Aorta (tissue), 5 donors: Measurements from ENCODE around the gene GALNT18. TPM values are rescaled to one million over a fixed set of nuclear protein-coding genes. Genes with fewer than 3 reads are reported as not detected.

ENCODE experiments used
- ATAC-seq: fragments of 200-7000 bp; cut with Tn5 transposase; one replicate; pipeline ENCODE4 v1.9.1; 2022; ENCODE audit warnings: moderate library complexity; ENCODE audit not compliant: low FRiP score
- DNase-seq, 2 donors: peaks; one replicate each; pipeline ENCODE4 v3.0.0-alpha.2; 2020
- H3K27ac ChIP-seq, 2 donors: one replicate each; pipeline ENCODE4 v1.5.1; 2013; ENCODE audit warnings: low read length in 2 of 2, mild to moderate bottlenecking in 2 of 2, moderate library complexity in 2 of 2, control low read depth in 1 of 2, inconsistent platforms in 1 of 2, low read depth in 1 of 2
- H3K27me3 ChIP-seq, 2 donors: one replicate each; pipeline ENCODE4 v1.6.1; 2013; ENCODE audit warnings: control low read depth in 1 of 2, low read length in 1 of 2, mild to moderate bottlenecking in 1 of 2, moderate library complexity in 1 of 2; ENCODE audit not compliant: insufficient read depth in 2 of 2, control insufficient read depth in 1 of 2
- H3K36me3 ChIP-seq, 2 donors: one replicate each; pipeline ENCODE4 v1.6.1; 2013; ENCODE audit warnings: control low read depth in 1 of 2, low read length in 1 of 2, mild to moderate bottlenecking in 1 of 2; ENCODE audit not compliant: insufficient read depth in 2 of 2, control insufficient read depth in 1 of 2
- H3K4me1 ChIP-seq, 2 donors: one replicate each; pipeline ENCODE4 v1.6.1; 2013; ENCODE audit warnings: low read length in 2 of 2, control low read depth in 1 of 2, mild to moderate bottlenecking in 1 of 2, moderate library complexity in 1 of 2; ENCODE audit not compliant: insufficient read depth in 2 of 2, control insufficient read depth in 1 of 2
- H3K4me3 ChIP-seq, 2 donors: one replicate each; pipeline ENCODE4 v1.5.1; 2013; ENCODE audit warnings: low read length in 2 of 2, control low read depth in 1 of 2, mild to moderate bottlenecking in 1 of 2
- H3K9me3 ChIP-seq: one replicate; pipeline ENCODE4 v1.6.1; 2013; ENCODE audit warnings: mild to moderate bottlenecking, low read length; ENCODE audit not compliant: control insufficient read depth
- WGBS, 2 donors: extraction: QIAGEN DNeasy Blood & Tissue Kit; methylation state at CpG; one replicate each; pipeline ENCODE4 v1.1.7; 2013; 5-methylcytosine and 5-hydroxymethylcytosine counted together
- intact Hi-C, 2 donors: fragments of 100-400 bp; cut with DNase I; formaldehyde crosslinking; loops; one replicate each; pipeline versions ENCODE4 v1.14.2 to v1.15.0; 2022
- polyA plus RNA-seq, 2 donors: library from polyadenylated mRNA; stranded (reverse); fragments of 200-250 nt; gene quantifications; one replicate each; pipeline ENCODE4 v1.2.3, GENCODE V29; 2013
- total RNA-seq, 2 donors: library from RNA; stranded (reverse); fragmentation: NEBNext Ultra II Directional; extraction: Animal tissue kit (Norgen Biotek cat#: 25700); gene quantifications; one replicate each; pipeline ENCODE4 v1.2.1, GENCODE V29; 2021
- donor health status: healthy with polysubstance abuse.
- donor health status: Bipolar disorder and iron deficiency.
- donor health status: DM: no; HTN: no; CAD: no.
- donor health status: DM: no; HTN: no; CAD: no.
- donor health status: DM: yes; HTN: yes; CAD: no.

GALNT18 gene
- total and polyA plus RNA-seq, 4 donors = 5.3 to 60.6 (median 21.4) TPM

DNA sequence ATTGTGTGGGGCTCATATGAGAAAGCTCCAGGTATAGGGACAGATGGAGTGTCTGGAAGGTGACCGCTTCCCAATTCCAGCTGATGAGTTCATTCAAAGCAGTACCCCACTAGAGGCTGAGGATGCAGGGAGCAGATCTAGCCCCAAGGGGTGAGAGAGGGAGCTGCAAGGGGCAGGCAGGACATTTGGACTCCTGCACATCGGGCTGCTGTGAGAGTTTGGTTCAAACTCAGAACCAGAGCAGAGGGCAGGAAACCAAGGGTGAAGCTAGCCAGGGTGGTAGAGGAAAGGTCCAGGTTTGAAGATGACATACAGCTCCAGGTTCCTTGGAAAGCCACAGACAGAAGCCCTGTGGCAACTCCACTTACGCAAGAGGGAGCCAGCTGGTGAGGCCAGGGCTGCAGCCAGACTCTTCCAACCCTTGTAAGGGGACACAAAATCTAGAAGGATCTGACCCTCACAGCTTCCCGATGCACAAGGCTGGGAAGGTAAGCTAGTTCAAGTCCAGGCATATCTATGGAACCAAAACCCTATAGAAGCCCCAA, 270.7 kb downstream of the GALNT18 start:
- no peak for DNase-seq
- ATAC-seq = no peak
- intact Hi-C loops = no loop called here
- Histone ChIP-seq H3K9me3 (no peaks in the 10 kb centered on the region), H3K36me3 (no peaks in the 10 kb centered on the region), H3K4me3 (no peak overlapping the region), H3K4me1 (peaks cover 2 to 3% of the 10 kb centered on the region in 2 donors), H3K27me3 (no peaks in the 10 kb centered on the region), H3K27ac (no peak overlapping the region)
- WGBS, 2 donors = 88 to 90% methylated on average over 4 of the region's 4 CpGs

DNA sequence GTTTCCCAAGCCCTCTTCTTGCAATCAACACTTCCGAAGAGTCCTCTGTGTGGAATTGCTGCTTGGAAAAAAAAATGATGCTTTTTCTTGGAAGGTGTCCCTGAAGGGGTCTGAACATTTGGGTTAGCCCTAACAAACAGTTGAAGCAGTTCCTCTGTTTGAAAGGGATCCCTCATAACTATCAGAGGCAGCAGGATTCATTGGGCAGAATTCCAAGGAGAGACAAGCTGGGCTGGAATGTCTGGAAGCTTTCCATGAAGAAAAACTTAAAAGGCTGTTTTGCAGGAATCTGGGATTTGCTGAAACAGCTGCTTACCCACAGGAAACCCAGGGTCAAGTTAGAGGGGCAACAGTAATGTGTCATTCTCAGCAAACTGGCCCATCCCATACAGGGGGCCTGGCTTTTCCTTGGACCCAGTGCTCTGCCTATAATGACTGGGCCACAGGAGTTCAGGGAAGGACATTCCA, 271.9 kb downstream of the GALNT18 start:
- Histone ChIP-seq H3K36me3 (no peaks in the 10 kb centered on the region), H3K9me3 (no peaks in the 10 kb centered on the region), H3K4me1 (peaks cover 2 to 3% of the 10 kb centered on the region in 2 donors), H3K27me3 (no peaks in the 10 kb centered on the region), H3K4me3 (no peak overlapping the region), H3K27ac (no peak overlapping the region)
- WGBS, 2 donors = 7 to 13% methylated on average over 1 of the region's 1 CpG
- no peak for DNase-seq
- peak; percentile 52 for ATAC-seq
- intact Hi-C loops = no loop called here

DNA sequence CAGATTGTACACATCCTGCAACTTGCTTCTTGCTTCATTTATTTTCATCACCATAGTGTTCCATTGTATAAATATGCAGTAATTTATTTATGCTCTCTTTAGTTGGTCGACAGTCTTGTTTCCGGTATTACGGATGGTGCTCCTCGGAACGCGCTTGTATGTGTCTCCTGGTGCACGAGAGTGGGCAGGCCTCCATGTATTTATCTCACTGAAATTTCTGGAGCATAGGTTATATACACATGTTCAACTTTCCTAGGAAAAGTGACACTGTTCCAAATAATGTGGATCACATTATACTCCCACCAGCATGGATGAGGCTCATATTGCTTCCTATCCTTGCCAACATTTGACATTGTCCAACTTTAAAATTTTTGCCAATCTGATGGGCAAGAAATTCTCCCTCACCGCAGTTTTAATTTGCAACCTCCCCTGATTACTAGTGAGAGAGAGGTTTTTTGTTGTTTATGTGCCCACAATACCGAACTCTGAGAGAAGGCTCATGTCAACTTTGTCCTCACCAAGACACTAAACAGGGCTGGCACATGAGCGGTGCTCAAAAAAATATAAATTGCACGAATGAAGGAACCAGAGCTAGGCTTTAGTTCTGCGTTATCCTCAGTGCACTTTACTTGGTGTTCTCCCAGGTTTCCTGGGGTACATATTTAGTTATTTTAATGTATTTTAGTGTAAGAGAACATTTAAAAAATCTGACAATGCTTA, 272.5 kb downstream of the GALNT18 start:
- H3K27me3 ChIP-seq = no peaks in the 10 kb centered on the region
- no peak overlapping the region for H3K27ac ChIP-seq
- H3K4me1 ChIP-seq = peaks cover 2 to 3% of the 10 kb centered on the region in 2 donors
- H3K9me3 ChIP-seq = no peaks in the 10 kb centered on the region
- intact Hi-C loops = no loop called here
- no peaks in the 10 kb centered on the region for H3K36me3 ChIP-seq
- DNase-seq (no peak), ATAC-seq (no peak)
- WGBS, 2 donors = 40 to 46% methylated on average over 12 of the region's 12 CpGs
- H3K4me3 ChIP-seq = no peak overlapping the region

DNA sequence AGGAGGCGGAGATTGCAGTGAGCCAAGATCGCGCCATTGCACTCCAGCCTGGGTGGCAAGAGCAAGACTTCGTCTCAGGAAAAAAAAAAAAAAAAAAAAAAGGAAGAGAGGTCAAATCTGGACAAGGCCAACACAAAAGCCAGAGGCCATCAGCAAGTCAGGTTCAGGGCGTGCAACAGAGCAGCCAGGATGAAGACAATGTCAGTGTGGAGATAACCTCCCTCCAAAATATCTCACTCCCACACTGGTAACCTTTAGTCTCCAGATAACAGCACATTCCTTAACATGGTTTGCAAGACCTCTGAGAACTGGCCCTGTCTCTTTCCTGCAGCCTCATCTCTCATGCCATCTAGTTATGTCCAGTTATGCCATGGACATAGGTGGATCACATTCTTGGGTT, 273.5 kb downstream of the GALNT18 start:
- no peak overlapping the region for H3K27ac ChIP-seq
- peaks cover 2 to 3% of the 10 kb centered on the region in 2 donors for H3K4me1 ChIP-seq
- 91% methylated on average over 5 of the region's 5 CpGs for WGBS, 2 donors
- H3K4me3 ChIP-seq = no peak overlapping the region
- DNase-seq (no peak), ATAC-seq (no peak)
- intact Hi-C loops = no loop called here
- no peaks in the 10 kb centered on the region for H3K27me3 ChIP-seq
- H3K36me3 ChIP-seq = no peaks in the 10 kb centered on the region
- H3K9me3 ChIP-seq = no peaks in the 10 kb centered on the region

DNA sequence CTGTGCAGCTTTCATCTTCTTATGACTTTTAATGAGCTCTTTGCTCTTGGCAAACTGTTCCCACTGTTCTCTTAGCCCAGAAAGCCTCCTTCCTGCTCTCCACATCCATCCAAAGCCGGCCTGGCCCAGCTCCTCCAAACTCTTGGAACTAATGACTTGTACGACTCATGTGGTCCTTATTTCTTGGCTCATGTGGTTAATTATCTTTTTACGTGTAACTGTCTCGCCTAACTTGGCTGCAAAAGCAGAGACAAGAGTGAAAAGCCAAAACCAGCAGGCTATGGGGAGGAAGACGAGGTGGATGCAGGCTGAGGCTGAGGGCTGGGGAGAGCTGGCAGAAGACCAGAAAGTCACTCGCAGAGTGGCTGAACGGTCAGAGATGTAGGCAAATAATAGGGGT, 274.2 kb downstream of the GALNT18 start:
- Histone ChIP-seq H3K27ac (no peak overlapping the region), H3K4me3 (no peak overlapping the region), H3K4me1 (peaks cover 2 to 3% of the 10 kb centered on the region in 2 donors), H3K9me3 (no peaks in the 10 kb centered on the region), H3K27me3 (no peaks in the 10 kb centered on the region), H3K36me3 (no peaks in the 10 kb centered on the region)
- 3 to 12% methylated on average over 7 of the region's 7 CpGs for WGBS, 2 donors
- intact Hi-C loops = no loop called here
- peak in 1 of 2 donors; percentile 59 for DNase-seq
- ATAC-seq = no peak

DNA sequence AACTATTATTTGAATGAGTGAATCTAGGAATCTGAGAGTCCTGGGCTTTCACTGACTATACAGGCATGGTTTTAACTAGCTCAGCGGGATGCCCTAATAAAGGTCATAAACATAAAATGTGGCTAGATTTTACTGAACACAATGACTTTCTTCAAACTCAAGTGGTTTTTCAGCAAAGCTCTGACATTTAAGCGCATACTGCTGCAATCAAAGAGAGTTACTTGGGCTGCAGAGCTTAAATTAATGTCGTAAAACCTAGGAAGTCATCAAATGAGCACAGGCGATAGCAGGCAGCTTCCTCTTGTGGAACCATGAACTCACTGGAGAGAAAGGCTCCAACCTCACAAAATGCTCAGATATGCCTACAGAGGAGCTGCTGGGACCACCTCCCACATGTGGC, 275.5 kb downstream of the GALNT18 start:
- H3K27me3 ChIP-seq = no peaks in the 10 kb centered on the region
- 95 to 99% methylated on average over 4 of the region's 4 CpGs for WGBS, 2 donors
- DNase-seq (no peak), ATAC-seq (no peak)
- no peak overlapping the region for H3K27ac ChIP-seq
- H3K9me3 ChIP-seq = no peaks in the 10 kb centered on the region
- peaks cover 0 to under 1% of the 10 kb centered on the region in 2 donors for H3K36me3 ChIP-seq
- peaks cover 2 to 3% of the 10 kb centered on the region in 2 donors for H3K4me1 ChIP-seq
- intact Hi-C loops = no loop called here
- H3K4me3 ChIP-seq = no peak overlapping the region

DNA sequence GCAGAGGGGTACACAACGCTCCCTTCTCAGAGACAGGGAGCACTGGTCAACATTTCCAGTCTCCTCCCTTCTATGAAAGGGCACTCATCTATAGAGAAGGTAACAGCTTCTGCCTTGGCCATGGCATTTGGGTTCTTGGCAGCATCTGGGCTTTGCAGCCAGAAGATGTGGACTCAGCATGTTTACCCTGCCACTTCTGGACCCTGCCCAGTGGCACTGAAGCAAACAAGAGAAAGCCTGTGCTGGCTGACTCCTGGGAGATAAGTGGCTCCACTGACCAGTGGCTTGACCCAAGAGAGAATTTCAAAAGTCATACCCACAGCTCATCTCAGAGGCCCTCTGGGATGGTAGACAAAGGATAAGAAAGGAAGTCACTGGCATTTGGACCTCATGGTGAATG, 276.7 kb downstream of the GALNT18 start:
- intact Hi-C loops = no loop called here
- 93 to 100% methylated on average over 1 of the region's 1 CpG for WGBS, 2 donors
- no peaks in the 10 kb centered on the region for H3K9me3 ChIP-seq
- peaks cover 0 to 1% of the 10 kb centered on the region in 2 donors for H3K4me1 ChIP-seq
- ATAC-seq (no peak), DNase-seq (no peak)
- H3K4me3 ChIP-seq = no peak overlapping the region
- H3K27ac ChIP-seq = no peak overlapping the region
- H3K27me3 ChIP-seq = no peaks in the 10 kb centered on the region
- H3K36me3 ChIP-seq = peaks cover 0 to 1% of the 10 kb centered on the region in 2 donors

DNA sequence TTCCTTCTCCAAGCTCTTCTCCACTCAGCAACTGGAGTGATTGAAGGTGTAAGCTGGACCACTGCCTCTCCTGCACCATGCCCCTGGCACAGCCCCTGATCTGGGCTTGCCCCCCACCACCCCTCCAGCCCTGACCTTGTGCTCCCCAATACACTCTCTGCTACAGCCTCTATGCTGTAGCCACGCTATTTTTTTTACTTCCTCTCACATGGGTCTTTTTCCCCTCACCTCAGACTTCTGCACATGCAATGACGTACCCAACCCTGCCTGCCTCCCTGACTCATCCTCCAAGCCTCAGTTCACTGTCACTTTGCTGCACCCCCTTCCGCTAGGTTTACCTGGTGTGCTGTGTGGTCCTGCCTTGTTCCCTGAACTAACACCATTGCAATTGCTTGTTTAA, 277.8 kb downstream of the GALNT18 start:
- ATAC-seq (no peak), DNase-seq (no peak)
- Histone ChIP-seq H3K27ac (no peak overlapping the region), H3K4me1 (no peaks in the 10 kb centered on the region), H3K36me3 (peaks cover 0 to 3% of the 10 kb centered on the region in 2 donors), H3K4me3 (no peak overlapping the region), H3K9me3 (no peaks in the 10 kb centered on the region), H3K27me3 (no peaks in the 10 kb centered on the region)
- intact Hi-C loops = no loop called here
- WGBS, 2 donors = 86 to 92% methylated on average over 3 of the region's 3 CpGs

DNA sequence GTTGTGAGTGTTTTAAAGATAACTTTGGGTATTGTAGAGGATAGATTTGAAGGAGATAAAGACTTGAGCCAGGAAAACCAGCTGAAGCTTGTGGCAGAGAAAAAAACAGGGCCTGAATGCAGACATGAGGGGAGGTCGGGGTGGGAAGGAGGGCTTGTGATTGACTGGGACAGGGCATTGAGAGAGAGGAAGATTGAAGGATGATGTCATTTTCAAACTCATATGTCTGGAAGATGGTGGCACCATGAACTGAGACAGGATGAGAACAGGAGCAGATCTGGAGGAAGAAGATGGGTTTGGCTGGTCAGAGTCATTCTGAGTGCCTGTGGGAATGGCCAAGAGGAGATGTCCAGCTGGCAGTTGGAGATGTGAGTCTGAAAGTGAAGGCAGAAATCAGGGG, 283.5 kb downstream of the GALNT18 start:
- no peaks in the 10 kb centered on the region for H3K9me3 ChIP-seq
- ATAC-seq = no peak
- DNase-seq = no peak
- H3K27ac ChIP-seq = no peak overlapping the region
- 91 to 100% methylated on average over 1 of the region's 1 CpG for WGBS, 2 donors
- no peaks in the 10 kb centered on the region for H3K27me3 ChIP-seq
- H3K4me3 ChIP-seq = no peak overlapping the region
- no peaks in the 10 kb centered on the region for H3K4me1 ChIP-seq
- intact Hi-C loops = no loop called here
- peaks cover 2 to 5% of the 10 kb centered on the region in 2 donors for H3K36me3 ChIP-seq
